Dedifferentiated amniotic fluid mesenchymal stem cell (primary cell): ENCODE data around the gene TSPOAP1.

Experiments used
- DNase-seq: peaks from one replicate; pipeline ENCODE4 v3.0.0-alpha.2; 2016; ENCODE audit errors: extremely low spot score

Gene TSPOAP1

DNA sequence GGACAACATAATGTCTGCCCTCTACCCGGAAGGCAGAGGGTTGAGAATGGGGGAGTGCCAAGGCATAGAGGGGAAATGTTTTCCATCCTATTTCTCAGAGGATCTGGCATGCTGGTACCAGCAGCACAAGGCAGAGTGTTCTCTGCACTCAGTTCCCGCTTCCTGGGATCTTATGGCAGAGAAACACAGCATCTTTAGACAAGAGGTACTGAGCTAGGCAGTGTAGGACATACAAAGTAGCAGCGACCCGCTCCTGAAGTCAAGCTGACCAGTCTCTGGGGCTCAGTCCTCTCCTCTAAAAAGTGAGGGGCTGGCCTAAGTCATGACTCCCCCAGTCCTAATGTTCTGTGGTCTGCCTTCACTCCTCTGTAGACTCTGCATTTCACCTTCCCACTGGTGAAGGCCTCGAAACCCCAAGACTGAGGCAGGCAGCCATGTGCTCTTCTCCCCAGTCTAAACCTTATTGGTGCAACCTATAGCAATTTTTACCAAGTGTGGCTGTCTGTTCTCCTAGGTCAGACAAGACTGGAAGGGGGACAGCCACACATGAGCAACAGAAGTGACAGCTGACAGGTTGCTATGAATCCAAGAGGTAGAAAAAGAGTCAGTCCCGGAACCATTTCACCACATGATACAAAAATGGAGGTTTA is 11.3 kb upstream of the TSPOAP1 start:
- no peak for DNase-seq

DNA sequence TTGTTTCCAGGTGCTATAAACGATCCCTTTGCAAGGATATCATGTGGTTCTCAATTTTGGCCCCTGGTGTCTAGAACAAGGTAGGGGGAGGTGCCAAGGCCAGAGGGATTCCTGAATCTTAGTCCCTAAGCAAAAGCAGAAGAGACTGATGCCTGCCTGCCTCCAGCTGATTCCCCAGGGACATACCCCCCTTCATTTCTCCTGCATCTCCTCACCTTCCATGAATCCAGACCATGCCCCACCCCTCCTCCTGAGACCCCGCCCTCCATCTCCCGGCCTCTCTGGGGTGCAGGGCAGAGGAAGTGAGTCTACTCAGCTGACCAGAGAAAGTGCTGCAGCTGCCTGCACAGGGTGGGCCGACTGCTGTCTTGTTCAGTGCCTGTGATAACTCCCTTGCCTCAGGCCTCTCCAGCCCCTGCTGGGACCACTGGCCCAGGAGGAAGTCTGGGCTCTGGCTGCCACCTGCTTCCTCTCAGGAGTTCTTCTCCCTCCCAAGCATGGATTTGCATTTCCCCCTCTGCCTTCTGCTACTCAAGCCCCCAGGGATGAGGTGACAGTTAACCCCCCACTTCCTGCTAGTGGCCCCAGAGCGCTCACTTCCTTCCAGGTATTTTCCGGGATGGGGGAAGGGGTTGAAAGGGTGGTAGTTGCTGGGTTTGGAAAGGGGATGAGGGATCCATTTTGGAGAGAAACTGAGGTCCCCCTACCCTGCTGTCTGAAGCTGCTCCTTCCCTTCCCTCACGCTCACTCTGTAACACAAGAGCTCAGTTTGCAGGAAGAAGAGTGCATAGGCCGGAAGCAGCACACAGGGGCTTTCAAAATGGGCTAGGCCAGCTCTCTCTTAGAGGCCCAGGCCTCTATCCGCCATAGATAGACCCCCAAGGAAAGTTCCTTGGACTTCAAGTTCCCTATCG is 10.5 kb upstream of the TSPOAP1 start:
- DNase-seq, result no peak

DNA sequence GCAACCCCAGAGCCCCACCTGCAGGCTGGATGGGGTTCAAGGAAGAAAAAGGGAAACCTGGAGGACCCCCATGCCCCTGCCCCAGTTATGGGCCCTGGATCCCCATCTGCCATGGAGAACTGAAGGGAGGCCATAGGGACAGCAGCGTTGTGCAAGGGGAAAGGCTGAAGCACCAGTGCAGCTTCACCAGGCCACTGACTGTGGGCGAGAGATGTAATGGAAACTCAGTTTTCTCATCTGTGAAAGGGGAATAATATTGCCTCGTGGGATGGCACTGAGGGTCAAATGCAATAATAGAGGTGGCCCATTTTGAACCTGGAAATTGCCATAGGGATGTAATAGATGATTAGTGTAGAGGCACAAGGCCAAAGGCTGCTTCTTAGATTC is 9.9 kb upstream of the TSPOAP1 start:
- DNase-seq, result no peak

DNA sequence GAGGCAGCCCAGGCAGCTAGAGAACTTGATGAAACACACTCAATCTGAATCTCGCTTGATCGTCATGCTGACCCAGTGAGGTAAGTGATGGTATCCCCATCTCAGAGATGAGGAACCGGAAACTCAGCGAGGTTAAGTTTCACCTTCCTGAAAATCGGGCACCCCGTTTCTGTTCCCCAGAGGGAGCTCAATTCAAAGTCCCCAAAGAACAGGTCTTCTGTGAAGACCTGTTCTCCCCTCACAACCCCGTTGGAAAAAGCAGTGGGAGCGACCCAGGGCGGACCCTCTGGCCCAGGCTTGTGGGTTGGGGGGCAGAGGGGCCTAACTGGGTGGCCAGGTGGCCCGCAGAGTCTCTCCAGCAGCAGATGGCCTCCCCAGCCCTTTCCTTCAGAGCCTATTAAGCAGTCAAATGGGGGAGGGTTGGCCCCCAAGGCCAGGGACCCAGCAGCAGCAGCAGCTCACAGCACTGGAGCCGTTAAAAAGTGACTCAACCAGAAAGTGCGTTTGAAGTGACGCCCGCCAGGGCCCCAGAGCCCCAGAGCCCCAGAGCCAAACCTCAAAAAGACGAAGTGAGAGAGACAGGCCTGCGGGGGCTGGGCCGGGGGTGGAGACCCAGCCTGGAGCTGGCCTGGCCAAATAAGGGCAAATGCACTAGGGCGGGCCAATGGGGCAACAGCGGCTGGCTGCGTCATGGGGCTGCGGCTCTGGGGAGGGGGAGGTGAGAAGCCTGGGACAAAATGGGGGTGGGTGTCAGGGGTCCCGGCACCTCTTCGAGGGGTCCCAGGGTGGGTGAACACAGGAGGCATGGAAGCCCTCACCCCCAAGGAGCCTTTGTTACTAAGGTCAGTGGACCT is 9.2 kb upstream of the TSPOAP1 start:
- no peak for DNase-seq

DNA sequence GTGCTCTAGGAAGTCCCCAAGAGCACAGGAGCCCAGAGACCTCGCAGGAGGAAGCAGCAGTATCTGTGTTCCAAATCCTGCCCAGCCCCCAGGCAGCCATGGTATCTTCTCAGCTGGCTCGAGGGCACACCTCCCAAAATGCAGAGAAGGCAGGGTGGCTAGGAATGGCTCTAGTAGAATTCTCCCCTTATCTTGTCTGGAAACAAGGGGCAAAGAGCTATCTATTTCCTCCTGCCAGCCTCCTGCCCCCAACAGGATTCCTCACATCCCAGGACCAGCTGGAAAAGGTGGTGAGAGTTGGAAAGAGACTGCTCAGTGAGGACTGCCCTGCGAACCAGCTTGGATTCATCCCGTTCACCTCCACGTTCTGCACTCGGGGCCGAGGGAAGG is 8.6 kb upstream of the TSPOAP1 start:
- DNase-seq, result no peak

DNA sequence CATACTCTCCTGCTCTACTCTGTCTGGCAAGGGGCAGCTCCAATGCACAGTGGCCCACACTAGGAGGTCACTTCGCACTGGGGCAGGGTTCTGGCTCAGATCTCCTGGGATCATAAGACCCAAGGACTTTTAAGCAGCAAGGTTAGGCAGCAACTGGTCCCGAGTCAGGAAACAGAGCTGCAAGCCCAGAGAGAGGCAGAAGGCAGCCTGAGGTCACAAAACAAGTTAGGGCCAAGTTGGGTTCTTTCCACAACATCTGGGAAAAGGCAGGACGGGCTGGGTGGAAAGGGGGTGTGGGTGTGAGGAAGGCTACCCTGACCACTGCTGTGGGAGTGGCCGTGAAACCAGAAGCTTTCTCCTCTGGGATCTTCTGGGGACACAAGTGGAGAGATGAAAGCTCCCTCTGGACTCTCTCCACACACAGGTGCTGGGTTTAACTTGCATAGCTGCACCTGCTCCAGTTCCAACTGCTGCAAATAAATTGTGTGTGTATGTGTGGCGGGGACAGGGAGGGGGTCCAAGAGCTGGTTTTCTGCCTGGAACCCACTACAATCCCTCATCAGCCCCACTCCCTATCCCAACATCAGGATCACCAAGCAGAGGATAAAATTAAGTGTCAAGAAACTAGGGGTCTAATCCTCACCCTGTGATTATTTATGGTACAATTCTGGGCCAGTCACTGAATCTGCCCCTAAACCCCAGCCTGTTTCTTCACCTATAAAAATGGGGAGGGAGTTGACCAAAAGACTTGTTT is 8.0 kb upstream of the TSPOAP1 start:
- no peak for DNase-seq

DNA sequence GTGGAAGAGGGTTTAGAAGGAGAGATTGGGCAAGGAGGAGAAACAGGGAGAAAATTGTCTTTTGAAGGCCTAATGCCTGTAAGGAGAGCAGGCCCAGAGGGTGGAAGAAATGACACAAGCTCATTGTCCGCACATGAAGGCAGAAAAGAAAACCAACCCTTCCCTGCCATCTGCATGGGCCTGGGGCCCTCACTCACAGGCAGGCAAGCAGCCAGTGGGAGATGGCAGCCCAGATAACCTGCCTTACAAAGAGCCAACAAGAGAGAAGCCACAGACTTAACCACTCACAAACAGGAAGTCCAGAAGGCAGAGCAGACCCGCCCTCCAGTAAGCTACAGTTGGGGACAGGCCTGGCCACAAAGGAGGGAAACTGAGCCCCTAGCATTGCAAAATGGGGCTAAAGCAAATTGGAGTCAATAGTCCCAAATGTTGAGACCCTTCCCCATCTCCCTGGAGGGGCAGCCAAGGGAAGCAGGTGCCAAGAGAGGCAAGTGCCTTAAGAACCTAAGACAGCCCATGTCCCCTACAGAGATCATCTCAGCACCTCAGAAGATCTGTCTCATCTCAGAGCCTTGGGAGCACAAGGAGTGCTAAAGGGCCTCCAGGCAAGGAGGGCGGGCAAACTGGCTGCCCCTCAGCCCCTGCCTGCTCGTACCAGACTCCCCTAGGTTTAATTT is 7.3 kb upstream of the TSPOAP1 start:
- no peak for DNase-seq

DNA sequence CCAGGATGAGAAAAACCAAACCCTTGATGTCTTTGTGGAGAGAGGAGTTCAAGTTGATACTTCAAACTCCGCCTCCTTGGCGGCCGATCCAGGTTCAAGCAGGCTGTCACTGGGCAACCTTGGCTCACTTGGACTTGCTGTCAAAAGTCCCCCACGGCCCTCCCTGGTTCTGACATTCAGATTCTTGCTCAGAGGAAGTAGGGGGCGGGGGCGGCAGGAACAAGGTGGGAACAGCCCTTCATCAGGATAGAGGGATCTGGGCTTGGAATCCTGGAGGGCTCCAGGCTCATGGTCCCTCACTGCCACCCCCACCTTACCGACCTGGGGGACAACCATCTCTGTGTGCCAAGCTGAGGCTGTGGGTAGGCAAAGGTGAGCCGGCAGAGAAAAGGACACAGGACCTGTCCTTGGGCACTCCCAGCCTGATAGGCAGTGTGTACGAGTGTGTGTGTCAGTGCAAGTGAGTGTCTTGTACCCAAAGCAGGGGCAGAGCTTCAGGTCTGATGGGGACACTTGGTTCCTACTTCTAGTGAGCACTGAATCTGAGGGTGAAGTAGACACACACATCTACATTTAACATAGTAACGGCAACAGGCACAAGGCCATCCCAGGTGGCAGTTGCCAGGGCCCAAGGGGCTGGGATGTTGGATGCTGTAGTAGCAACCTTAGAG is 6.6 kb upstream of the TSPOAP1 start:
- no peak for DNase-seq

DNA sequence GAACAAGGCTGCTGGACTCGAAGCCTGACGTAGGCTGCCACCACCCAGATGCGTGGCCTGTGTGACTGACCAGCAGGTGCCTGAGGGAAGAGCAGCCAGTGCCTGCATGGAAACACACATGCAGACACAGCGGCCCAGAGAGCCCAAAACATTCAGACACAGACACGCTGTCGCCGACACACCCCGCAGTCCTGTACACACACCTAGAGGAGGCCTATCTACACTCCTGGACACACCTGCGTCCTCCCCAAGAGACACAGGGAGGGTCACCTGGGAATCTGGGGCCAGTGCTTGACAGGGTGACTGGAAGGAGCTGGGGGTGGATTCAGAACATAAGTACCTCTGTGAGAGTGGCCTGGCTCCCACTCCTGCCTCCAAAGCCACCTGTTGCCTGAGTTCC is 6.1 kb upstream of the TSPOAP1 start:
- no peak for DNase-seq

DNA sequence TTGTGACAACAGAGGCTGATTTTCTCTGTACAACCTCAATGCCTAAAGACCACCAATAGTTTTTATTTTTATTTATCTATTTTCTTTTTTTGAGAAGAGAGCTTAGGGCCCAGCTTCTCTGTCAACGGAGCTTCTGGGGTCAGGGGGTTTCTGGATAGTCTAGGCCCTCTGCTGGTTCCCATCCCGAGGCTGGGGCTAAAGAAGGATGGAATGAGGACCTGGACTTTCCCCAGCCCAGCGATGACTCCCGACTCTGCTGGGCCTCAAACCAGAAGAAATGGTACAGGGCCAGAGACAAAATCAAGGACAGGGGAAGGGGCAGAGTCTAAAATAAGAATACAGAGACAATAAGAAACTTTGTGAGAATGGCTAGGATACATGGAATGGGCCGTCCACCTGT is 5.7 kb upstream of the TSPOAP1 start:
- DNase-seq, result no peak

DNA sequence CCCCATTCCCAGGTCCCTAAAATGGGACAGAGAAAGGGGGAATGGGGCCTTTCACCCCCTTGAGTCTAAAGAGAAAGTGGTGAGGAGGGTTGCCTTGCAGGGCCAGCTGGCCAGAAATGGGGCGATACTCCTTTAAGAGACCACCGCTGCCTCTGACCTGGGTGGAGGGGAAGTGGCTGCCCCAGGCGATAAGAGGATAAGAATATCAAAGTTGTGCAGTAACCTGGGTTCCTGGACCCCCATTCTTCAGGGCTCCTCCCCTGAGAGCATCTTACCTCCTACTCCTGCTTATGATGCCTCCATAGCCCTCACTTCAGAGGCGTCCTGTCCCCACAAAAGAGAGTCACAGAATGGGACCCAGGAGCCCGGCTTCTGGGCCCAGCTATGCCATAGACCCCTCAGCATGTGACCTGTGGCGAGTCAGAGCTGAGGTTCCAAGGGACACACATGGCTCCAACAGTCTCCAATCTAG is 5.2 kb upstream of the TSPOAP1 start:
- DNase-seq, result no peak

DNA sequence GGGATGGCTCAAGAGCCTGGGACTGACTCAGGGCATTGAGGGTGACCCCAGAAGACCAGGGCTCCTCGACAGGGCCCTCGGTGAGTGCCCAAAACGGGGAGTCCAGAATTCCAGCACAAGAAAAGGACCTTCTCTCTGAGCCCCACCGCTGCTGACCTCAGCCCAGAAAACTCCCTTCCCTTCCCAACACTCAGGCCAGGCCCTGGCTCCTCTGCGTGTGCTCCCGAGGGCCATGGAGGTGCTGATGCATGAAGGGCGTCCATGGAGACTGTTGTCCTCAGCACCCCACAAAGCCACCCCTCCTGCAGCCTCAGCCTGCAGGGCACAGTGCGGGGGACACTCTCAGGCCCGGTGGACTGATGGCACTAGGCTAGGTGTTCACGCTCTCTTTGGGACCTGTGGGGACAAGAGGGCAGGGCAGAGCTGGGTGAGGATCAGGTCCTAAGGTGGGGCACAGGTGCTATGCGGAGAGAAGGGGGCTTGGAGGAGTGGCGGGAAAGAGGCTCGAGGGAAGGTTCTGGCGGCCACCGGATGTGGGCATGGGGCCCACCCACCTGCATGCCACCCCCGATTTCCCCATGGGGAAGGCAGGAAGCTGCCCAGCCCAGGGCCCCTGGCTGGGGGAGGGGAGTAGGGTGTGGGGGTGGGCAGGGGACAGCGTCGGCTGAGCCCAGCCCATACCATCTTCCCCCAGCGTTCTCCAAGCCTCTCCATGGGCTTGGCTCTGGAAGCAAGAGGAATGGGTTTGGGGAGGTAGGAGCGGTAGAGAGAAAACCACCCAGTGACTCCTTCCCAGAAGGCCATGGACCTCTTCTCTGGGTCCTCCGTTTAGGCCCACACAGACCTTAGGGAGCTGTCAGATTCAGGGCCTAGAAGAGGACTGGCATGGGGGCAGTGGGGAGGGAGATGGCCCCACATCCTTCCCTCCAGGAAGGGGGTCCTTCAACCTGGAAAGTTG is 4.5 kb upstream of the TSPOAP1 start:
- DNase-seq, result no peak

DNA sequence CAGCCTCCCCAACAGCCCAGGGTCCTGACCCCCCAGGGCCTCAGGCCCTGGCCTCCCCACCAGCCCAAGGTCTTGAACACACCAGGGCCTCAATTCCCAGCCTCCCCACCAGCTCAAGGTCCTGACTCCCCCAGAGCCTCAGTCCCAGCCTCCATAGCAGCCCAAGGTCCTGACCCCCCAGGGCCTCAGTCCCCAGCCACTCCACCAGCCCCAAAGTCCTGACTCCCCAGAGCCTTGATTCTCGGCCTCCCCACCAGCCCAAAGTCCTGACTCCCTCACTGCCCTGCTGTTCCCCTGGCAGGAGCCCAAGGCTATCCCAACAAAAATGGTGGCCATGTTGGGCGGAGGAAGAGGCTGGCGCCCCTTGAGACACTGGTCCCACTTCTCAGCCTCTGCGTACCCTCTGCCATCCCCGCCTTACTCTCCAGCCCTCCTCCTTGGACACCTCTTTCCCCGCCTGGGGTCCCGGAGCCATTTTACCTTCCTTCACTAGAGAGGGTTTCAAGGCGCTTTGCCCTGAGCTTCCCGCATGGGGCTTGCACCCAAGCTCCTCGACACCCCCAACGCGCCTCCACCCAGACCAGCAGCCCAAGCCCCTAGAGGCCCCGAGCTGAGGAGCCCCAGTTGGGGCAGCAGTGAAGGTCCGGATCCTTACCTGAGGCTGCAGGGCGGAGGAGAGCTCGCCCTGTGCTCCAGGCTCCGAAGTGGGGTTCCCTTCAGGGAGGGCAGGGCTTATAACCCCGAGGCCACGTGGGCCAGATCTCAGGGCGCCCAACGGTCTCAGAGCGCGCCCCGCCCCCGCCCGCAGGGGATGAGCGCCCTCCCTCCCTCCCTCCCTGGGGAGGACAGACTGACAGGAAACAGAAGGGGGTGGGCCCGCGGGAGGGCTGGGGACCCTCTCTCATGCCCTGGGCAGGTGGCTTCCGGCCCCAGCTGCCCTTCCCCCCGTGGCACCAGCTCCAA is 3.5 kb upstream of the TSPOAP1 start:
- no peak for DNase-seq

DNA sequence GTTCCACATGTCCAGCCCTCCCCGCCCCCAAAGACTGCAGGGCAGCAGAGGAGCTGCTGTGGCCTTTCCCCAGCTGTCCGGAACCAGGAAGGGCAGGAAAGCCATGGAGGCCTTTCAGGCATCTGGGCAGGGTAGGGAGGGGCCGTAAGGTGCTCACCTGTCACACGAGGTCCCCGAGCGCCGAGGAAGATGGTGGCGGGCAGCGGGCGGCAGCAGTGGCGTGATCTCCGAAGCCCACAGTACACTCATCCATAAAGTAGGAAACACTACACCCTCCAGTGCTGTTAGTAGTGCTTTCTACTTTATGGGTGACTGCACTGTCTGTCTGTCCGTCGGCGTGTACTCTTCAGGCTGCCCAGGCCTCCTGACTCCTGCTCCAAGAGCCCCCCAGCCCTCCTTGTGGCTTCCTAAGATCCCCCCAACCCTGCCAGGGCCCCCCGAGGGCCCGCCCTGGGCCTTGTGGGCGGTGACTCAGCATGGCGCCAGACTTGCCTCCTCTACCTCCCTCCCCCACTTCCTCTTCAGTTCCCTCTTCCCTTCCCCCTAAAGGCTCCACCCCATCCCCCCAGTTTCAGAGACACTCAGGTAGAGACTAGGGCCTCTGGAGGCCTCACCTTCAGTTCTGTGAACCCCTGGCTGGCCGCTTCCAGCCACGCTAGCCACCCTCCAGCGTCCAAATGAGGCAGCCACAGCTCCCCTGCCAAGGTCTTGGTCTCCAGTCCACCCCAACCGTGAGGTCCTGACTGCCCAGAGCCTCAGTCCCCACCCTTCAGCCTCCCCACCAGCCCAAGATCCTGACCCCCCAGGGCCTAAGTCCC is 2.6 kb upstream of the TSPOAP1 start:
- DNase-seq, result no peak

DNA sequence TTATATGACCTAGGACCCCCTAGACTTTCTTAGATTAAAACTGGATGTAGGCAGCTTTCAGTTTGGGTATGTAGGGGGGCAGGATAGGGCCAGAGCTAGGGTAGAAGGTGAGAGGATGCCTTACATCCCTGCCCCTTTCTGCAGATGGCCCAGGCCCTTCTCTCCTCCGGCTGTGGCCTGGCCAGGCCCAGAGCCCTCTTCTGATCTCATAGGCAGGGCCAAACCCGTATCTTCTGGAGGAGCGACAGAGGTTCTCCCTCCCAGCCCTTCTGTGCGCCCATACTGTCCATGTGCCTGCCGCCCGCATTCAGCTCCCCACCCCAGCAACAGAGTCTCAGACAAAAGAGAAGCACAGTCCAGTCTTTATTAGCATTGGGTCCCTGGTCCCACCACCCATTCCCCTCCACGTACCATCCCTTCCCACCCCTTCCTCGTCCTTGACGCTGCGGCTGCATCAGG is 2.0 kb upstream of the TSPOAP1 start:
- DNase-seq, result no peak

DNA sequence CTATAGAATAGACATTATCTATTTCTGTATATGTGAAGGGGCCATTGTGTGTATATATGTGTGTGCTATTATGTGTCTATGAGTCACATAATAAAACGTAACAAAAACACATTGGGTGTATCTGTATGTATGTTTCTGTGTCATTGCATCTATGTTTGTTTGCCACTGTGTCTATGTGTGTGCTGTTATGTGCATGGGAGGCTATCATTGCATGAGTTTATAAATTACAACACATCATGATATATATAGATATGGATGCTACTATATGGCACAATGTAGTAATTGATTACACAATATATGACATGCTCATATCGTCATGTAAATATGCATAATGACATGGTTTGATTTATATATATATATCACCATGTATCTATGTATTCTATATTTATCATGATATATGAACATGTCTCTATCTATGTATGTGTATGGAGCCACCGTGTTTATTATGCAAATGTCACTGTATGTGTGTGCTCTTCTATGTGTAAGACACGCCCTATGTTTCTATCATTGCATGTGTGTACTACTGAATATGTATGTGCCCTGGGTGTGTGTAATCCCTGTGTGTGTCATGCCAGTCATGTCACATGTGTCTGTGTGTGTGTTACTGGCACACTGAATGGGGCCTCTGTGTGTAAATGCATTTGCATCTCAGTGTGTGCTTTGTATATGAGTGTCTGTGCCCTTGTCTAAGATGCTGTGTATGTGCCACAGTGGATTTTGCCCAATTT is 1.4 kb upstream of the TSPOAP1 start:
- no peak for DNase-seq
